Fibroblast of skin of scalp (primary cell): ENCODE data around the gene CRTAP. TPM values are rescaled to one million over a fixed set of nuclear protein-coding genes. Genes with fewer than 3 reads are reported as not detected.
"Not testable (repeated sequence)": the region's sequence is repeated elsewhere in the genome, so short reads cannot be mapped to it uniquely, and the experiment has no call there.

Experiments used
- DNase-seq: peaks from one replicate; pipeline ENCODE4 v3.0.0-alpha.2; 2013
- polyA plus RNA-seq, 2 experiments: library from polyadenylated mRNA; unstranded; fragments of 120-200 nt; gene quantifications; one replicate each; pipeline ENCODE4 v1.2.1, GENCODE V29; 2013; ENCODE audit not compliant: insufficient read length in 2 of 2

Gene CRTAP
- 224 TPM for polyA plus RNA-seq (2013, experiment 1 of 2; ENCODE audit: insufficient read length)
- polyA plus RNA-seq (2013, experiment 2 of 2; ENCODE audit: insufficient read length), result 224 TPM

- peak; percentile 95 for DNase-seq
These were observed at the start of gene CRTAP for GRCh38 chr3:33113772-33114621. Gene CRTAP, plus strand, starts transcription at chr3:33114014. Its CDS starts 64 bp downstream, at chr3:33114078.

GRCh38 chr3:33064929-33065328, 48.9 kb upstream of the CRTAP start:
- no peak for DNase-seq

GRCh38 chr3:33067484-33067883, 46.3 kb upstream of the CRTAP start:
- no peak for DNase-seq

- peak; percentile 46 for DNase-seq
These were observed 44.0 kb upstream of the CRTAP start for GRCh38 chr3:33069862-33070261.

GRCh38 chr3:33071181-33071580, 42.6 kb upstream of the CRTAP start:
- DNase-seq, result no peak

- DNase-seq, result no peak
These were observed 41.9 kb upstream of the CRTAP start for GRCh38 chr3:33071946-33072345.

- peak; percentile 70 for DNase-seq
These were observed 39.4 kb upstream of the CRTAP start for GRCh38 chr3:33074217-33075067.

GRCh38 chr3:33075995-33076394, 37.8 kb upstream of the CRTAP start:
- peak; percentile 83 for DNase-seq

GRCh38 chr3:33076952-33077351, 36.9 kb upstream of the CRTAP start:
- no peak for DNase-seq

GRCh38 chr3:33077976-33078375, 35.8 kb upstream of the CRTAP start:
- DNase-seq, result no peak

- not testable (repeated sequence) for DNase-seq
These were observed 34.0 kb upstream of the CRTAP start for GRCh38 chr3:33079813-33080212.

GRCh38 chr3:33081812-33082211, 32.0 kb upstream of the CRTAP start:
- no peak for DNase-seq

- DNase-seq, result no peak
These were observed 29.9 kb upstream of the CRTAP start for GRCh38 chr3:33083958-33084357.

GRCh38 chr3:33088691-33089090, 25.1 kb upstream of the CRTAP start:
- DNase-seq, result no peak

GRCh38 chr3:33089515-33089914, 24.3 kb upstream of the CRTAP start:
- DNase-seq, result no peak

GRCh38 chr3:33091746-33092145, 22.1 kb upstream of the CRTAP start:
- DNase-seq, result no peak

GRCh38 chr3:33092496-33093254, 21.1 kb upstream of the CRTAP start:
- DNase-seq, result no peak

- DNase-seq, result no peak
These were observed 20.0 kb upstream of the CRTAP start for GRCh38 chr3:33093847-33094246.

- DNase-seq, result no peak
These were observed 18.4 kb upstream of the CRTAP start for GRCh38 chr3:33095436-33095835.

GRCh38 chr3:33096093-33096868, 17.5 kb upstream of the CRTAP start:
- DNase-seq, result peak; percentile 27

- DNase-seq, result peak; percentile 29
These were observed 14.6 kb upstream of the CRTAP start for GRCh38 chr3:33099109-33099645.

GRCh38 chr3:33099701-33100100, 14.1 kb upstream of the CRTAP start:
- no peak for DNase-seq
